ENCODE measurements around the gene ARPC5. TPM values are rescaled to one million over a fixed set of nuclear protein-coding genes. Genes with fewer than 3 reads are reported as not detected.

Gene ARPC5
- total RNA-seq, 2 donors from 2014 or later: 39.2 to 47.0 TPM

DNA sequence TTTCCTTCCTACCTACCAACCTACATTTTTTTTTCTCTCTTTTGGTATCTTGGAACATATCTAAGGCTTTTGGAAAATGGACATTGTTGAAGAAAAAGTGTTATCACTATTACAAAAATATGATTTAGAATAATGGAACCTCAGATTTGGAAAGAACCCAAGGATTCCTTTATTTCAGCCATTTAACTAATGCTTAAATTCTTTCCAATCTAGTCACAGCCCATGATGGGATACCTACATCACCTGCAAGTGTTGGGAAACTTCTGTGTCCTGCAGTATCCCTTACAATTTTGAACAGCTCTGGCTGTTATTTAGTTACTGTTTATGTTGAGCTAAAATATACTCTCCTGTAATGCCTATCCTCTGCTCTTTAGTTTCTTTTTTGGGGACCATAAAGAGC is 39.8 kb upstream of the ARPC5 start:
- H3K9me3 ChIP-seq: peaks cover 0 to 3% of the 10 kb centered on the region in 2 donors
- peaks cover 0 to 10% of the 10 kb centered on the region in 2 donors for H3K4me1 ChIP-seq
- TF ChIP-seq, protein P1, sequence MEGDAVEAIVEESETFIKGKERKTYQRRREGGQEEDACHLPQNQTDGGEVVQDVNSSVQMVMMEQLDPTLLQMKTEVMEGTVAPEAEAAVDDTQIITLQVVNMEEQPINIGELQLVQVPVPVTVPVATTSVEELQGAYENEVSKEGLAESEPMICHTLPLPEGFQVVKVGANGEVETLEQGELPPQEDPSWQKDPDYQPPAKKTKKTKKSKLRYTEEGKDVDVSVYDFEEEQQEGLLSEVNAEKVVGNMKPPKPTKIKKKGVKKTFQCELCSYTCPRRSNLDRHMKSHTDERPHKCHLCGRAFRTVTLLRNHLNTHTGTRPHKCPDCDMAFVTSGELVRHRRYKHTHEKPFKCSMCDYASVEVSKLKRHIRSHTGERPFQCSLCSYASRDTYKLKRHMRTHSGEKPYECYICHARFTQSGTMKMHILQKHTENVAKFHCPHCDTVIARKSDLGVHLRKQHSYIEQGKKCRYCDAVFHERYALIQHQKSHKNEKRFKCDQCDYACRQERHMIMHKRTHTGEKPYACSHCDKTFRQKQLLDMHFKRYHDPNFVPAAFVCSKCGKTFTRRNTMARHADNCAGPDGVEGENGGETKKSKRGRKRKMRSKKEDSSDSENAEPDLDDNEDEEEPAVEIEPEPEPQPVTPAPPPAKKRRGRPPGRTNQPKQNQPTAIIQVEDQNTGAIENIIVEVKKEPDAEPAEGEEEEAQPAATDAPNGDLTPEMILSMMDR (IDR thresholded peaks at IDR 0.05): no peak
- no peak for DNase-seq (ENCODE audit: low spot score)
- H3K36me3 ChIP-seq: no peaks in the 10 kb centered on the region
- H3K4me3 ChIP-seq: no peak overlapping the region
- no peak overlapping the region for H3K27ac ChIP-seq
- H3K27me3 ChIP-seq: no peaks in the 10 kb centered on the region

DNA sequence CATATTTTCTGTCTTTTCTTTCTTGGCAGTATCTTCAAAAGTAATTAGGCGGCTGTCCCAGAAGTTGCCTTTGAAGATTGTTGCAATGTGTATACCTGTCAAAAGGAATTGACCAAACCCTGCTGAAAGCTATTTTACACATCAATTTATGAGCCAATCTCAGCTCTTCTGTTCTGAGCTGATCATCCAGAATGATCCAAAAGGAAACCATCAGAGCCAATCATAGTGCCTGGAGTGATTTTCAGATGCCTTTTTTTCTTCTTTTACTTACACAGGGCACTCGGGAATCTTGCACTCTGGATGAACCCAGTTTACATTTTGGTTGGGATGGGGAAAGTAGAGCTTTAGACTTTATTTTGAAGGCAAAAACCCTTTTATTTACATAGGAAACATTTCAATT is 39.3 kb upstream of the ARPC5 start:
- no peak for DNase-seq (ENCODE audit: low spot score)
- Histone ChIP-seq H3K4me3 (no peak overlapping the region), H3K27ac (no peak overlapping the region), H3K4me1 (peaks cover 0 to 10% of the 10 kb centered on the region in 2 donors), H3K9me3 (peaks cover 0 to 3% of the 10 kb centered on the region in 2 donors), H3K27me3 (no peaks in the 10 kb centered on the region), H3K36me3 (no peaks in the 10 kb centered on the region)
- TF ChIP-seq, protein P1 (IDR thresholded peaks at IDR 0.05): no peak

GRCh38 chr1:183674339-183674738 is 38.8 kb upstream of the ARPC5 start:
- Histone ChIP-seq H3K4me1 (peaks cover 0 to 10% of the 10 kb centered on the region in 2 donors), H3K4me3 (no peak overlapping the region), H3K9me3 (peaks cover 0 to 3% of the 10 kb centered on the region in 2 donors), H3K36me3 (no peaks in the 10 kb centered on the region), H3K27ac (no peak overlapping the region), H3K27me3 (no peaks in the 10 kb centered on the region)
- no peak for DNase-seq (ENCODE audit: low spot score)
- TF ChIP-seq, protein P1 (IDR thresholded peaks at IDR 0.05): no peak

GRCh38 chr1:183673605-183674323 is 38.2 kb upstream of the ARPC5 start:
- H3K36me3 ChIP-seq: no peaks in the 10 kb centered on the region
- H3K27me3 ChIP-seq: no peaks in the 10 kb centered on the region
- no peak for DNase-seq (ENCODE audit: low spot score)
- H3K4me1 ChIP-seq: peaks cover 0 to 10% of the 10 kb centered on the region in 2 donors
- H3K9me3 ChIP-seq: peaks cover 0 to 3% of the 10 kb centered on the region in 2 donors
- TF ChIP-seq, protein P1 (IDR thresholded peaks at IDR 0.05): no peak
- no peak overlapping the region for H3K4me3 ChIP-seq
- no peak overlapping the region for H3K27ac ChIP-seq

- no peak overlapping the region for H3K27ac ChIP-seq
- no peaks in the 10 kb centered on the region for H3K27me3 ChIP-seq
- H3K4me3 ChIP-seq: no peak overlapping the region
- no peaks in the 10 kb centered on the region for H3K36me3 ChIP-seq
- TF ChIP-seq, protein P1 (IDR thresholded peaks at IDR 0.05): no peak
- peaks cover 0 to 3% of the 10 kb centered on the region in 2 donors for H3K9me3 ChIP-seq
- H3K4me1 ChIP-seq: peaks cover 0 to 10% of the 10 kb centered on the region in 2 donors
- DNase-seq (ENCODE audit: low spot score): no peak
These were observed 34.6 kb upstream of the ARPC5 start for GRCh38 chr1:183670169-183670568.

GRCh38 chr1:183656355-183656754 is 20.8 kb upstream of the ARPC5 start:
- no peak overlapping the region for H3K4me3 ChIP-seq
- no peak overlapping the region for H3K27ac ChIP-seq
- no peaks in the 10 kb centered on the region for H3K27me3 ChIP-seq
- peaks cover 0 to 34% of the 10 kb centered on the region in 2 donors for H3K4me1 ChIP-seq
- H3K9me3 ChIP-seq: no peaks in the 10 kb centered on the region
- DNase-seq (ENCODE audit: low spot score): no peak
- TF ChIP-seq, protein P1 (IDR thresholded peaks at IDR 0.05): no peak
- H3K36me3 ChIP-seq: no peaks in the 10 kb centered on the region

Data from right atrium auricular region (tissue), 2 donors.